Sigmoid colon (tissue), 4 donors: ENCODE measurements around the gene CEP128.

Experiments
- CTCF ChIP-seq, 4 experiments: fragments of 450-650 bp in 3 of 4; fragments of 200-600 bp in 1 of 4; IDR thresholded peaks; one replicate each; pipeline ENCODE4 v1.5.1; 2016 to 2019; ENCODE audit warnings: antibody characterized with exemption in 4 of 4, mild to moderate bottlenecking in 3 of 4, moderate library complexity in 2 of 4
- POLR2A ChIP-seq, 2 donors: fragments of 450-650 bp; IDR thresholded peaks; one replicate each; pipeline ENCODE4 v1.6.1; 2016; ENCODE audit warnings: antibody characterized with exemption in 2 of 2, mild to moderate bottlenecking in 2 of 2, moderate library complexity in 2 of 2
- POLR2AphosphoS5 ChIP-seq, 4 donors: sonication (generic); formaldehyde crosslinking; IDR thresholded peaks; one replicate each; pipeline ENCODE4 v1.6.1; 2017; ENCODE audit warnings: antibody characterized with exemption in 4 of 4

- TF ChIP-seq CTCF (IDR thresholded peaks at IDR 0.05) (no peak), POLR2A (IDR thresholded peaks at IDR 0.05) (no peak), POLR2AphosphoS5 (IDR thresholded peaks at IDR 0.05) (no peak)
Observed at GRCh38 chr14:80645667-80646413, 295.7 kb downstream of the CEP128 start.
